GM18502 (cell line): ENCODE data around the gene CLMP.
"Not testable (repeated sequence)": the region's sequence is repeated elsewhere in the genome, so short reads cannot be mapped to it uniquely, and the experiment has no call there.

Experiments
- ATAC-seq: cut with Tn5 transposase; IDR thresholded peaks from one replicate; pipeline ENCODE4 v1.9.1; 2021; ENCODE audit warnings: mild to moderate bottlenecking; ENCODE audit not compliant: unreplicated experiment, poor library complexity

The CLMP gene

DNA sequence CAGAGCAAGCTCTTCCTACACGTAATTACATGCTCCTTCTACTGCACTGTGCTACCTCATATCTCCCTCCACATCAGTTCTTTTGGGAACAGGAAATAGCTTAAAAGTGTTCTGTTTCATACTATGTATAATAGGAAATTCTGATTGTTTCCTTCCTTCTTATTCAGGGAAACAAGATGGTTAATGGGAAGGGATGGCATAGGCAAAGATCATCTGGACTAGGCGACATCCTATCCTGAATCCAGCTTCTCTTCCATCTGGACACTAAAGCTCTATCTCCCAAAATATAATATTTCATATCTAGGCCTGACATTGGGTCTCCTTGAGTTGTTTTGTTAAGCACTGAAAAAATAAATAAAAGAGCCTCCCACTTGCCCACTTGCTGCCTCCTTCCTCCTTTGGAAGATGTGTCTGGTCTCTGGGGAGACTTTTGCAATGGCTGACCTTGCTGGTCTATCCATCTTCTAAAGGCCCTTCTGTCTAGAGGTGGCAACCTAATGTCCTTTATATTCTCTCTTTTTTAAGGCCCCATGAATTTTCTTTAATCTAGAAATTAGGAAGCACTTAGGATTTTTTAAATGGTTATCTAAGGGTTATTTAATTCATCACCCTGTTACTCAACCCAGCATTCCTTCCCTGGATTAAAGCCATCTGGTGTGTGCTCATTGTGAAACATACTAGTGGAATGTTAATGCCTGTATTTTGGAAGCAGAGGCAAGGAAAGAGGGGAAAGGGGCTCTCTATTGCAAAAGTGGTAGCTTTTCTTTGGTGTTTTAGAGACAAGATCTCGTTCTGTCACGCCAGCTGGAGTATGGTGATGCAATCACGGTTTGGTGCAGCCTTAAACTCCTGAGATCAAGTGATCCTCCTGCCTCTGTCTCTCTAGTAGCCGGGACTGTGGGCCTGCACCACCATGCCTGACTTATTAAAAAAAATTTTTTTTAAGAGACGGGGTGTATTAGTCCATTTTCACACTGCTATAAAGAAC lies 20.6 kb downstream of the CLMP start:
- no peak for ATAC-seq

DNA sequence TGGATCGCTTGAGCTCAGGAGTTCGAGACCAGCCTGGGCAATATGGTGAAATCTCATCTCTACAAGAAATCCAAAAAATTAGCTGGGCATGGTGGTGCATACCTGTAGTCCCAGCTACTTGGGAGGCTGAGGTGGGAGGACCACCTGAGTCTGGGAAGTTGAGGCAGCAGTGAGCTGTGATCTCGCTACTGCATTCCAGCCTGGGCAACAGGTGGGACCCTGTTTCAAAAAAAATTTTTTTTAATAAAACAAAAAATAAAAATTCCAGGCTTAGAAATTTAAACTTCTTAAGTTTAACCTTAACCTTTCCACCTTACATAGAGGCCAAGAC lies 21.2 kb downstream of the CLMP start:
- ATAC-seq, result no peak

DNA sequence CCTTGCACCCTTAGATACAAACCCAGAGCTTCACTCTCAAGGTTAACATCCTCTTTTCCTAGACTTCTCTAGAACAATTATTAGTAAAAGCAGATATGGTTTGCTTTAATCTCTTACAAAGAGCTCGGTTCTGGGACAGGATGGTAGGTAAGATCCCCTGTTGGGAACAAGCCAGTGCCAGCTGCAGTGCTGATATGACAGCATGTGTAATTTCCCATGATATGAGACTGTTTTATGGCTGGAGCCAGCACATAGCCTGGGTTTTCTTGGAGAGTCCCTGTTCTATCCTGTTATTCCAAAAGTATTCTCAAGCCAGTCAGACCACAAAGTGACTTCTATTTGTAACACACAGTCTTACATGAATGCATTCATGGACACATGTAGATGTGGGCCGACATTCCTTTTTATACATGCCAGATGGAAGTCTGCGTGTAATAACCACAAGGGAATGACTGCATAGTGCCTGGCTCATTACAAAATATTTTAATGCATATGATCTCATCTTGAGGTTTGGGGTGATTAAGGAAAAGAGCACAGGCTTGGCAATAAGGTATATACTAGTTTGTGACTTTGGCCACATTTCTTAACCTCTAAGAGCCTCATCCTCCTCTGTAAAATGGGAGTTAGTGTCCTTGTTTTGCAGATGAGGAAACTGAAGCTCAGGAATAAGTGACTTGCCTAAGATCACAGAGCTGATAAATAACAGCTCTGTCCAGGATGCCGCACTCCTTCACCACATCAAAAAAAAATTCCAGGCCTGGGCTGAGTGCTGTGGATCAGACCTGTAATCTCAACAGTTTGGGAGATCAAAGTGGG lies 21.8 kb downstream of the CLMP start:
- ATAC-seq, result no peak

DNA sequence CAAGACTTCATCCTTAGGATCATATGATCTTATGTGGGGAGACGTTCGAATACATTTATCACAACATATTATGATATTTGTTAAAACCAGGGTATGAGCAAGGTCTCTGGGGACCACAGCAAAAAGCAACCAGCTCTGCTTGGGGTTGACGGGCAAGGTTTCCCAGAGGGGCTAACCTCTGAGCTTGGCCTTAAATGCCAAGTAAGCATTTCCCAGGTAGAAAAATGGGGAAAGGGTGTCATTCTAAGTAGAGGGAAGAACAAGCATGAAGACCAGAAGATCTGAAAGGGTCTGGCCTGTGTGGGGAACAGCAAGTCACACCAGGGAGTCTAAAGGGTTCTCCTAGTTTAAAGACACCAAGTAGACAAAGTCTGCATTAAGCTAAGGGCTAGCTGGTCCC lies 24.1 kb downstream of the CLMP start:
- no peak for ATAC-seq

DNA sequence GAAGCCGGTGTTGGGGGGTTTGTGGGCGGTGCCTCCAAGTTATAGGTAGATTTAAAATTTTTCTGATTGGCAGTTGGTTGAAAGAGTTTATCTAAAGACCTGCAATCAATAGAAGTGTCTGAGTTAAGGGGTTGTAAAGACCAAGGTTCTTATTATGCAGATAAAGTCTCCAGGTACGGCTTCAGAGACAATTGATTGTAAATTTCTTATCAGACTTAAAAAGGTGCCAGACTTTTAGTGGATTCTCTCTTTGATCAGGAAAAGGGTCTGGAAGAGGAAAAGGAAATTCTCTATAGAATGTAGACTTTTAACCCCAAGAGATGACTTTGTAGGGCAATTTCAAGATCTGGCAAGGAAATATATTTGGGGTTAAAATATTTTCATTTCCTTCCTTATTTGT lies 25.2 kb downstream of the CLMP start:
- ATAC-seq, result no peak

DNA sequence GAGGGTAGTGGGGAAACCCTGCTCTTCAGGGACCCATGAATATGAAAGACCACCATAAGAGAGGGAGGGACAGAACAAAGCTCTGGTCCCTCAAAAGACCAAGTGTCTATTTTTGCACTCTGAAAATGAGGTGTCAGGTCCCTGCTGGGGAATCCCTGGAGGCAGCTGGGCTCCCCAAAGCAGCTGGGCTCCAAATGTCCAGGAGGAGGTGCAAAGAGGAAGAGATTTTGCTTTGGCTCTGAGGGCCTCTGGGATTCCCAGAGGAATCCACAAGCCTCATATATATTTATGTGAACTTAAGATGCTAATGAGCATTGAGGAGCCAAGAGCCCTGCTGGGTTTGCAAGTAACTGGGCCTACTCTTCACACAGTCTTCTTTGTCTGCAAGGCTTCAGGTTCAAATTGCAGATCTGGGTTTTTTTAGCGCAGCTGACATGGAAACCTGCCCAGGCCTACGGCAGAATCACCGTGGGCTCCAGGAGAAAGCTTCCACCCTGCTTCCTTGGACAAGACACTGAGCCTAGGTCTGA lies 26.0 kb downstream of the CLMP start:
- no peak for ATAC-seq

DNA sequence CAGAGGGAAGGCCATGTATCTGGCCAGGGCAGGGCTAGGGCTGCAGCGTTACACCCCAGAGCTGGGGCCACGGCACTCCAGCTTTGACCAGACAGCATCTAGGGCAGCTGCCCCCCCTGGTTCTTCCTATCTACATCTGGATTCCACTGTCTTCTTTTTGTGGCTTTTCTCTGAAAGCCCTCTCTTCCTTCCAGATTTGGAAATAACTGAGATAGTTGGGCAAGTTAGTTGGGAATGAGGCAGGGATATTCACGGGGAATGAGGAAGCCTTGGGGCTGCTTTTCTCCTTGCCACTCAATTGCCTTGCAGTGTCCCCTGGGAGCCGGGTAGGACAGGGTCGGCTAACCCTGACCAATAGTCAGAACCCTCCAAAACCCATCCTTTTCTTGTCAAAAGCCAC lies 26.8 kb downstream of the CLMP start:
- no peak for ATAC-seq

DNA sequence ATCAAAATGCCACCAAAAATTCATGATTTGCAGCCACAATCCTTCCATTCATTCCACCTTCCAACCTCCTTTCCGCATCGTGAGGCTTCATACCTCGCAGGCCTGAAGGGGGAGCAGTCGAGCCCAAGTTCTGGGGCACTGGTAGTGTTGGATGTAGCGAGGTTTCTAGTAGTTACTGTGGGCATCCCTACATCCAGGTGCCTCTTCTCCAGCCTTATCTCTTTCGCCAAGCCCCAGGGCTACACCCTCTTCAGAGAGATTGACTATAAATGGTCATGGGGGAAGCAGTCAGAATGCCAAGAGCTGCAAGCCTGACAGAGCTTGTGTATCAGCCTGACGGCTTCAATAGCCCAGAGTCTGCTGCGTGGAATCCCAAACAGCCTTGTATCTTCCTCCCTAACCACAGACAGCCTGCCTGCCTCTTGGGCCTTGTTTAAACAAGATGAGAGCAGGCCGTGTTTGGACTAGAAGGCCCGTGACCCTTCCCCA lies 28.9 kb downstream of the CLMP start:
- no peak for ATAC-seq

DNA sequence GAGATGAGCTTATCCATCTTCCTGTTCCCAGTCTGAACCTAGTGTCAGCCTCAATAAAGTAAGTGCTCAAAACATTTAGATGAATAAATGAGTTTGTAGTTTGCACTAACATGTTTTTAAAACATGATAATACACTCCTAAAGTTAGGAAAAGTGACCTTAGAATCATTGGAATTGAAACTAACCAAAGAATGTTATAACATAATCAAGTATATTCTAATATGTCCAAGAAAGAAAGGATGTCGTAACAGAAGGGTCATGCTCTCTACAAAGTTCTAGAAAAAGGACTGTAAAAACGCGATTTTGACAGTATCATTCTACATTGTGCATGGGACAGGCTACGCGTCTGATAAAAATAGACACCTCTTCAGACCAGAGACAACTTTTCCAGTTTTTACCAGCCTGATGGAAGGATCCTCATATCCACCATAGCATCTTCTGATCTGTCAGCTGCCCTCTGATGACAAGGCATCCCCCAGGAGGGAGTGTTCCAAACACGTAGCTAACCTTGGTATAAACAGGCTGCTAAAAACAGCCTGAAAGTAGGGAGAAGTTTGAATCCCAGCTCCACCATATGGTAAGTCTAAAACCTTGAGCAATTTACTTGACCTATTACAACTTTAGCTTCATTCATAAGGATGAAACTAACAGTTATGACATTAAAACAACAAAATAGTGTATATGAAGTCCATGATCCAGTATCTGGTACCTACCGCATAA lies 30.2 kb downstream of the CLMP start:
- no peak for ATAC-seq

DNA sequence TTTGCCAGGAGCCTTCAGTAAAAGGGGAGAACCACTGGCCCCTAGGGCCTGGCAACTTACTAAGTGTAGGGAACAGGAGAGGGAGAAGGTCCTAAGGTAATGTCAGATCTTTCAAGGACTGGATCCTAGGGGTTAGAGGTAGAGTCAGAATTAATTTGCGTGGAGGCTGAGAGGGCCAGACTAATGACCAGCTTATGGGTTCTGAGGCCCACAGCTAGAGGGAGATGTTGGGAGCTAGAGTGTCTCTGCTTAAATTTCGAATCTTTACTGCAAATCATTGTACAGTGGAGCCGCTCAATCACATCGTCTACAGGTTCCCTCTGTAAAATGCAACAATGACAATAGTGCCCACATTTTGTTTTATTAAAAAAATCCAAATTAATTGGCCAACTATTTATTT lies 31.4 kb downstream of the CLMP start:
- no peak for ATAC-seq

DNA sequence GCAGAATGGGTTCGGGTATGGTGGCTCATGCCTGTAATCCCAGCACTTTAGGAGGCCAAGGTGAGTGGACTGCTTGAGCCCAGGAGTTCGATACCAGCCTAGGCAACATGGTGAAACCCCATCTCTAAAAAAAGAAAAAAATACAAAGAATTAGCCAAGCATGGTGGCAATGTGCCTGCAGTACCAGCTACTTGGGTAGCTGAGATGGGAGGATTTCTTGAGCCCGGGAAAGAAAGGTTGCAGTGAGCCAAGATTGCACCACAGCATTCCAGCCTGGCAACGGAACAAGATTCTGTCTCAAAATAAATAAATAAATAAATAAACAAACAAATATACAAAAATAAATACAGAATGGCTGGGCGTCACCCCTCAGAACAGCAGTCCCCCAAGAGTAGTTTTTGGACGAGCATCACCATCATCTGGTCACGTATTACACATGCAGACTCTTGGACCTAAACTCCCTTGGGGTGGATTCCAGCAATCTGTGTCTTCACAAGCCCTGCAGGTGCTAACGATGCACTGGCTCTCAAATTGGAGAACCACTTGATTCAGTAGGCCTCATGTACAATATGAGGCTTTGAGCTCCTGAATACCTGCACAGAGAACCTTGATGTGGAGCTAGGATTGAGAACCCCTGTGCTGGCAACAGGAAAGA lies 33.5 kb downstream of the CLMP start:
- no peak for ATAC-seq

DNA sequence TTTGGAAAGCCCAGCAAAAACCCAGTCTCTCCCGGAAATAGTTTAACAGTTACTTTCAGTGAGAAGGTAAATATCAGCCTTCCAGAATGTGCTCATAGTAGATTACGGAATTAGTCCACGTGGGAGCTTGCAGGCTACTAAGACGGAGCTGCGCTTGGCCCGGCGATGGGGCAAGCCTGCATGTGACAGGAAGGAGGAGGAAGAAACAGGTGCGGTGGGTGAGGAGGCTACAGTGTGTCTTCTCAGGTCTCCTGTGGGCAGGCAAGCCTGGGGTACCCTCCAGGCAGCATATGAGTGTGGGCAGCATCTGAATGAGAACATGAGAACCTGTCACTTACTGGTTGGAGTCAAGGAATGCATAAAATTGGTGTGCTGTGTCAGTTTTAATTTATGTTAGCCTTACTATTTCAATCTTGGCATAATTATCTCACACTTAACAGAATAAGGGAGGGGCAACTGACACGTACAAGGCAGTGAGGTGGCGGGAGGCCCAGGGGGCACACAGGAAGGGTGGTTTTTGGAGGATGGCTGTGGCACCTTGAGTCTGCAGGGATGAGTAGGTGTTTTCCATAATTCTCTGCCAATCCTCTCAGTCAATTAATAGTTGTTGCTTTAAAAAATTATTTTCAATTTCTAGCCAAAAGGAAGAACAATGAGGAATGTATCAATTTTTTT lies 35.7 kb downstream of the CLMP start:
- no peak for ATAC-seq

DNA sequence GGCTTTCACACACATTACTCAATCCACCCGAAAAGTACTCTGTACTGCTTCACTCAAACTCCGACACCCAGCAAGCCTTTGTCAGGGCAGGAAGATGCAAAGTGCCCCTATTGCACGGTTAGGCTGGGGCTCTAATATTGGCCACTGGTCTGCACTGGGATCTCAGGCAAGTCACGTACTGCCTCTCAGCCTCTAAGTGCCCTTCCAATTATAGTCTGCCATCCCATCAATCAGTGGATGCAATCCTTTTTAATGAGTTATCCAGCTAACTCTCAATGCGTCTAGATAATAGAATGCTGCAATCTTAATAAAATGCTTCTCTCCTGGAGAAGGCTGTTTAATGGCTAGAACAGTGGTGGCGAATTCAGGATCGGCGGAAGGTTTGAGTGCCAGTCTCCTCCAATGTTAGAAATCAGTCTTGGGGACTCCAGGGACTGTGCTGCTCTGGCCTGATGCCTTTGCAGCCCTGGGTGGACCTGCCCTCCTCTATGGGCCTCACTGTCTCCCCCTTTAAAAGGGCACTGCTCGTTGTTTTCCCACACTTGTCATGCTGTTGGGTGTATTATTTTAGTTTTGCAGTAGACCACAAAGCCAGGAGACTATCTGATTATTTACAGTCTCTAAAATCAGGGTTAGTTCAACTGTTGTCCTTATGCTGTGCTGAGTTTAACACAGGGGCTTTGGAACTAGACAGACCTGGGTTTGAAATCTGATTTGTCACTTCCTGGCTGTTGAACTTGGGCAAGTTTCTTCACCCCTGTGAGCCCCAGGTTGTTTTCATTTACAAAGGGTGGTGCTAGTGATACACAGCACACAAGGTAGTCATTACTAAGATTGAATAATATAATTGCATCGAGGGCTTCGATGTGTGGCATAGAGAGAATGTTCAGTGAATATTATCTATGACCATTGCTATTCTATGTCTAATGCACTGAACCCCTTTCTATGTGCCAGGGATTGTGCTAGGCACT lies 36.7 kb downstream of the CLMP start:
- ATAC-seq, result no peak

DNA sequence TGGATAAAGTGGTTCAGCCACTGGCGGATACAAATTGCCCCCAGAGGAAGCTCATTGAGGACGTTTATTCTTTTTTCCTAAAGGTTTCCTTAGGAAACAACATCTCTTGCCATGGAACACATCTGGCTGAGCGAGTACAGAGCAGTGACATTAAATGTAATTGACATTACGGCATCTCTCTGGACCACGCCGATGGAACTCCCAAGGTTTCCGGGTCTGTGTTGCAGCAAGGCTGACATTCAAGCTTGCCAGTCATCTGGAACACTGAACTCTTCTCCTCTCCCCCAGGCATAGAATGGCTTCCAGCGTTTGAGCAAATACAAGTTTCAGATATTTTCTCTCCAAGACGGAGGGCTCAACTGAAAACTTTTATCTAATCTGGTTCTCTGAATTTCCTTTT lies 42.1 kb downstream of the CLMP start:
- no peak for ATAC-seq

DNA sequence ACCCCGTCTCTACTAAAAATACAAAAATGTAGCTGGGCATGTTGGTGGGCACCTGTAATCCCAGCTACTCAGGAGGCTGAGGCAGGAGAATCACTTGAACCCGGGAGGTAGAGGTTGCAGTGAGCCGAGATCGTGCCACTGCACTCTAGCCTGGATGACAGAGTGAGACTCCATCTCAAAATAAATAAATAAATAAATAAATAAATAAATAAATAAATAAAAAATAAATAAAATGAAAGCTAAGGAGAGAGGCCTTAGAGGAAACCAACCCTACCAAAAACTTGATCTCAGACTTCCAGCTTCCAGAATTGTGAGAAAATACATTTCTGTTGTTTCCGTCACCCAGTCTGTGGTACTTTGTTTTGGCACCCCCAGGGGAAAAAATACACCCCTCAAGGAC lies 42.7 kb downstream of the CLMP start:
- ATAC-seq, result not testable (repeated sequence)

DNA sequence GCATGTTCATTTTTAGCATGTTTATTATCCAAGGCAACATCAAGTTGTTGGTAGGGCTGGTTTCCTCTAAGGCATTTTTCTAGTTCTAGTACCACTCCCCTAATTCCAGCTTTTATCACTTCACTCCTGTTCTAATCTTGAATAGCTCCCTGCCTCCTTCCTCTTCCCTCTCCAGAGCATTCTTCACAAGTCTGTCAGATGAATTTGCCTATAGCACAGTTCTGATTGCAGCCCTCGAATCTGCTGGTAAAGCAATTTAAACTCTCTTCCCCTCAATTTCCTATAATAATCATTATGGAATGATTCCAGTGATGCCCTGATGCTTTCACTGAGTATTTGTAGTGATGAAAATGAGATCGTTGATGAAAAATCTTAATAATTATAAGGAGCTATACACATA lies 43.3 kb downstream of the CLMP start:
- no peak for ATAC-seq

DNA sequence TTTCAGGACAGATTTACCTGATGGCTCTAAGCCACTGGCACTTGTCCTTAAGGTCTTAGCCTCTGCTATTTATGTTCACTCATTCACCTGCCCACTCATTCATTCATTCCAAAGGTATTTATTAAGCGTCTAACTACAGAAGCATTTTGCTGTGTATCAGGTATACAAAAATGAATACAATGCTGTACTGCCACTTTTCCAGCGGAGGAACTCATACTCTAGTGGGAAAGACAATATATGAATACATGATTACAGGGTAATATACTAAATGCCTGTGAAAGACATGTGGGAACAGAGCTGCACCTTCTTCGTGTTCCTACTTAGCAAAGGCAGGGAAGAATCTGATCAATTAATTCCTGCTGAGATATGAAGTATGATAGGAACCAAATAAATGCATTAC lies 43.7 kb downstream of the CLMP start:
- ATAC-seq, result no peak

DNA sequence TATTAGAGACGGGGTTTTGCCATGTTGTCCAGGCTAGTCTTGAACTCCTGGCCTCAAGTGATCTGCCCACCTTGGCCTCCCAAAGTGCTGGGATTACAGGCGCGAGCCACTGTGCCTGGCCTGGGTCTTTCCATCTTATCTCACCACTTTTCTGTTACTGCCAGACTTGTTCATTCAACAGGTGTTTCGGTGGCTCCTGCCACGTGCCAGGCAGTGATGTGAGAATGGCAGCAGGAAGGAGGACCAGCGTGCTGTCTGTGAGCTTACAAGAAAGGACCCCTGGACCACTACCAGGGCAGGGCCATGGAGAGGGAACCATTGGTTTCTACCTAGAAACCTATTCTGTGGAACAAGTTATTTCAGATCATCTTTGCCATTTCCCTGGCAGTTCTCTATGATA lies 44.2 kb downstream of the CLMP start:
- ATAC-seq, result no peak
